DND-41 (cell line): ENCODE data around the gene DDX56.

Experiments
- ATAC-seq: fragments of 200-7000 bp; cut with Tn5 transposase; 3 replicates; pipeline ENCODE4 v1.9.1; 2021; ENCODE audit warnings: low read depth; ENCODE audit not compliant: insufficient read depth
- DNase-seq: peaks from one replicate; pipeline ENCODE4 v3.0.0-alpha.2; 2020
- H2AFZ ChIP-seq: 2 replicates; pipeline ENCODE4 v1.6.0; 2012; ENCODE audit warnings: low read depth, low read length
- H3K27ac ChIP-seq: 2 replicates; pipeline ENCODE4 v1.5.1; 2012; ENCODE audit warnings: low read length, inconsistent platforms
- H3K27me3 ChIP-seq: fragments of 200-600 bp; sonication (generic); 2 replicates; pipeline ENCODE4 v1.6.0; 2012; ENCODE audit warnings: low read length, mild to moderate bottlenecking, inconsistent platforms; ENCODE audit not compliant: insufficient read depth, poor library complexity
- H3K36me3 ChIP-seq: 2 replicates; pipeline ENCODE4 v1.5.1; 2012; ENCODE audit warnings: low read length, inconsistent platforms; ENCODE audit not compliant: insufficient read depth
- H3K4me1 ChIP-seq: 2 replicates; pipeline ENCODE4 v1.5.1; 2012; ENCODE audit warnings: mild to moderate bottlenecking, low read length; ENCODE audit not compliant: insufficient read depth
- H3K4me2 ChIP-seq: 2 replicates; pipeline ENCODE4 v1.6.0; 2012; ENCODE audit warnings: mild to moderate bottlenecking, moderate library complexity, low read length, inconsistent platforms; ENCODE audit not compliant: insufficient read depth
- H3K4me3 ChIP-seq, 2 experiments: fragments of 200-600 bp in 1 of 2; shearing (Covaris generic) in 1 of 2; 2 replicates each; pipeline ENCODE4 v1.5.1; 2012 to 2016; ENCODE audit warnings: inconsistent platforms in 2 of 2, low read length in 2 of 2, mild to moderate bottlenecking in 2 of 2, low read depth in 1 of 2, moderate library complexity in 1 of 2
- H3K79me2 ChIP-seq: 2 replicates; pipeline ENCODE4 v1.6.0; 2012; ENCODE audit warnings: low read length, inconsistent platforms; ENCODE audit not compliant: insufficient read depth
- H3K9ac ChIP-seq: 2 replicates; pipeline ENCODE4 v1.6.0; 2012; ENCODE audit warnings: low read depth, mild to moderate bottlenecking, inconsistent platforms, low read length, moderate library complexity
- H3K9me3 ChIP-seq: 2 replicates; pipeline ENCODE4 v1.5.1; 2012; ENCODE audit warnings: low read length, moderate library complexity, mild to moderate bottlenecking, inconsistent platforms; ENCODE audit not compliant: insufficient read depth, severe bottlenecking
- H4K20me1 ChIP-seq: 2 replicates; pipeline ENCODE4 v1.6.0; 2012; ENCODE audit warnings: low read length; ENCODE audit not compliant: insufficient read depth
- CTCF ChIP-seq: IDR thresholded peaks from 2 replicates; pipeline ENCODE4 v1.5.1; 2012; ENCODE audit warnings: borderline replicate concordance, low read length, moderate library complexity, mild to moderate bottlenecking; ENCODE audit not compliant: poor library complexity, severe bottlenecking; ENCODE audit errors: extremely low read depth
- EZH2 ChIP-seq: IDR thresholded peaks from 3 replicates; pipeline ENCODE4 v1.6.1; 2012; ENCODE audit warnings: borderline replicate concordance, low read depth, mild to moderate bottlenecking, moderate library complexity, low read length, inconsistent platforms; ENCODE audit not compliant: severe bottlenecking

Gene DDX56

GRCh38 chr7:44621034-44621749 lies 47.5 kb upstream of the DDX56 start:
- Histone ChIP-seq H3K4me3 (no peak overlapping the region), H3K9ac (no peak overlapping the region), H3K27me3 (no peaks in the 10 kb centered on the region), H3K4me2 (no peak overlapping the region), H3K4me1 (0 out of 2 replicates have a peak, but pooled peaks cover 1% of the 10 kb centered on the region), H3K36me3 (peaks cover 27% of the 10 kb centered on the region), H2AFZ (no peak overlapping the region), H4K20me1 (peaks cover 58% of the 10 kb centered on the region), H3K9me3 (no peaks in the 10 kb centered on the region), H3K79me2 (peaks cover 91% of the 10 kb centered on the region), H3K27ac (no peak overlapping the region)
- no peak for TF ChIP-seq CTCF
- TF ChIP-seq EZH2 = no peak
- DNase-seq (no peak), ATAC-seq (no peak)

GRCh38 chr7:44618753-44619152 lies 45.0 kb upstream of the DDX56 start:
- no peak for DNase-seq
- 0 out of 2 replicates have a peak, but pooled peaks cover 2% of the 10 kb centered on the region for H3K4me1 ChIP-seq
- TF ChIP-seq CTCF (no peak), EZH2 (no peak)
- ATAC-seq = no peak
- peaks cover 8% of the 10 kb centered on the region; the same call in 1 of the 2 replicates for H3K36me3 ChIP-seq
- H3K4me3 ChIP-seq = no peak overlapping the region
- H4K20me1 ChIP-seq = peaks cover 62% of the 10 kb centered on the region
- no peaks in the 10 kb centered on the region for H3K27me3 ChIP-seq
- H3K4me2 ChIP-seq = no peak overlapping the region
- H3K9ac ChIP-seq = no peak overlapping the region
- H3K9me3 ChIP-seq = no peaks in the 10 kb centered on the region
- no peak overlapping the region for H2AFZ ChIP-seq
- peaks cover 96% of the 10 kb centered on the region for H3K79me2 ChIP-seq
- H3K27ac ChIP-seq = no peak overlapping the region

- 0 out of 2 replicates have a peak, but pooled peaks cover 2% of the 10 kb centered on the region for H3K4me1 ChIP-seq
These were observed 44.3 kb upstream of the DDX56 start for GRCh38 chr7:44618045-44618444.

More at GRCh38 chr7:44618045-44618444, 44.3 kb upstream of the DDX56 start:
- H3K9me3 ChIP-seq = no peaks in the 10 kb centered on the region
- peaks cover 8% of the 10 kb centered on the region; the same call in 1 of the 2 replicates for H3K36me3 ChIP-seq
- peaks cover 96% of the 10 kb centered on the region for H3K79me2 ChIP-seq
- no peak overlapping the region for H3K4me3 ChIP-seq
- H3K27ac ChIP-seq = no peak overlapping the region
- no peak overlapping the region for H3K4me2 ChIP-seq
- DNase-seq (no peak), ATAC-seq (no peak)
- peaks cover 64% of the 10 kb centered on the region for H4K20me1 ChIP-seq
- H2AFZ ChIP-seq = no peak overlapping the region
- H3K27me3 ChIP-seq = no peaks in the 10 kb centered on the region
- H3K9ac ChIP-seq = no peak overlapping the region
- no peak for TF ChIP-seq EZH2
- TF ChIP-seq CTCF = no peak
